Activated CD8-positive, alpha-beta T cell treated with anti-CD3 and anti-CD28 coated beads for 36 hours (primary cell): ENCODE data around the gene PRKAG2. TPM values are rescaled to one million over a fixed set of nuclear protein-coding genes. Genes with fewer than 3 reads are reported as not detected.

Experiments used
- ATAC-seq: fragments of 200-7000 bp; cut with Tn5 transposase; one replicate; pipeline ENCODE4 v1.10.0; 2021; ENCODE audit warnings: mild to moderate bottlenecking, moderate library complexity
- CTCF ChIA-PET: fragments of 350-600 bp; sonication (Branson Sonifier 250); formaldehyde crosslinking; loops from one replicate; lab custom pipeline; 2021; ENCODE audit warnings: antibody characterized with exemption; lab: Charles Lee
- POLR2A ChIA-PET: fragments of 350-600 bp; sonication (Branson Sonifier 250); formaldehyde crosslinking; loops from one replicate; lab custom pipeline; 2021; ENCODE audit warnings: antibody characterized with exemption; lab: Charles Lee
- DNase-seq: peaks from one replicate; pipeline ENCODE4 v3.0.0-alpha.2; 2020
- H3K27ac Mint-ChIP-seq: one replicate; pipeline ENCODE4 v1.8.0; 2021; ENCODE audit warnings: mild to moderate bottlenecking, mixed read lengths
- H3K27me3 Mint-ChIP-seq: one replicate; pipeline ENCODE4 v1.8.0; 2021; ENCODE audit warnings: mixed read lengths
- H3K36me3 Mint-ChIP-seq: one replicate; pipeline ENCODE4 v1.8.0; 2021; ENCODE audit warnings: low read depth, mixed read lengths
- H3K4me1 Mint-ChIP-seq: one replicate; pipeline ENCODE4 v1.8.0; 2021; ENCODE audit warnings: low read depth, mixed read lengths
- H3K4me3 Mint-ChIP-seq: one replicate; pipeline ENCODE4 v1.8.0; 2021; ENCODE audit warnings: mild to moderate bottlenecking, moderate library complexity, mixed read lengths
- H3K9me3 Mint-ChIP-seq: one replicate; pipeline ENCODE4 v1.8.0; 2021; ENCODE audit warnings: mixed read lengths
- CTCF ChIP-seq: fragments of 200-600 bp; IDR thresholded peaks from one replicate; pipeline ENCODE4 v1.8.0; 2022; ENCODE audit warnings: antibody characterized with exemption, mild to moderate bottlenecking
- intact Hi-C: fragments of 100-400 bp; cut with micrococcal nuclease; formaldehyde crosslinking; loops from one replicate; pipeline ENCODE4 v1.10.0; 2022
- total RNA-seq, 2 experiments: library from RNA; stranded (reverse); gene quantifications; one replicate each; pipeline ENCODE4 v1.2.3, GENCODE V29; 2021

The PRKAG2 gene
- total RNA-seq, 2 experiments from 2014 or later = 17.0 to 19.2 TPM

DNA sequence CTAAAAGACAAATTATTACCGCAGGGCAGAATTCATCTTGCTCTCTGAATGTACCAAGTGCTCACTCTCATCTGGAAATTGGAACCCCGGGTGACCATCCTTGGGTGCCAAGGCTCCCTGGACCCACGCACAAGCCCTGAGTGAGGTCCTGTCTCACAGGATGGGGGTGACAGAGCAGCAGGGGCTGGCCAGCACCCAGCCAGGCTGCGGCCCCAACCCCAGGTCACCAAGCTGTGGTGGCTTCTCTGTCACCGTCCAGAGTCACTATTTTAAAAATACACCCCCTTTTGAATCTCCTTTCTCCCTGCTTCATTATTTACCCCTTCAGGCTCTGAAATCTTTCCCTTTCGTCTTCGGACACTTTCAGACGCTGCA lies 148.6 kb downstream of the PRKAG2 start:
- intact Hi-C loops = no loop called here

DNA sequence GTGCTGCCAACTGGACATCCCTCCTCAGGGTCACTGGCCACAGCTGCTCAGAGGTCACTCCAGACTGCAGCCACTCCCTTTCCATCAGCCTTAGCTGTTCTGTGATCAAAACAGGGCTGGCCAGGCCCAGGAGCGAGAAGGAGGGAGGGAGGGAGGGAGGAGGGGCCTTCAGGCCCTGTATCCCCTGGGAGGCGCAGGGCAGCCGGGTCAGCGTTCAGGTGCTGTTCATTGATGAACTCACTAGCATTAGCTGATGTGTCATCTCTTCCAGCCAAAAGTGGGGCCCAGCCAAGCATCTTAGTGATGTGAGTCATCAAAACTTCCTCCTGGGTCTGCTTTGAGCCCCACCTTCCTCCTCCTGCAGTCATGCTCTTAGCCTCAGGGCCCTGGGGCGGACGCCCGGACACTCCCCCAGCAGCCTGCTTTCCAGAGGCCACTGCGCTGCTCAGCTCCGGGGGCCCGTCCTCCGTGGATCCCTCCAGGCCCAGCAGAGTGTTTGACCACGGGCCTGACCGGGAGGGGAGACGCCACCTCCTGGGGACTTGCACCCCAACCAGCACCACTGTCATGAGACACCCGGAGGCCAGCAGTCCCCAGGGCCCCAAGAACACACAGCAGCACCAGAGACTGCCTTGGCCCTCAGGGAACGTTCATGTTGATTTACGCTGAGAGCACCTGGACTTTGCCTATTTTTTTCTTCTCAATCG lies 149.2 kb downstream of the PRKAG2 start:
- intact Hi-C loops = no loop called here
- H3K4me1 Mint-ChIP-seq = peaks cover 24% of the 10 kb centered on the region
- H3K27ac Mint-ChIP-seq = peak overlapping the region; percentile 20
- no peak overlapping the region for H3K4me3 Mint-ChIP-seq
- no peaks in the 10 kb centered on the region for H3K27me3 Mint-ChIP-seq
- ChIA-PET CTCF (interaction anchor here (0.6 to 2.8 kb wide), 3 partner anchors 27 to 55 kb away, joined by 3 to 9 read pairs (median 3); no protein-coding TSS in a partner anchor), POLR2A (interaction anchor here (1.2 kb wide), 1 partner anchor 86 kb away, joined by 3 read pairs; no protein-coding TSS in a partner anchor)
- H3K36me3 Mint-ChIP-seq = no peaks in the 10 kb centered on the region
- no peak for TF ChIP-seq CTCF
- peak; percentile 89 for DNase-seq
- H3K9me3 Mint-ChIP-seq = no peaks in the 10 kb centered on the region
- ATAC-seq = peak; percentile 98

More for the DNA sequence above, 148.6 kb downstream of the PRKAG2 start:
- no peak for ATAC-seq
- H3K36me3 Mint-ChIP-seq = no peaks in the 10 kb centered on the region
- H3K4me1 Mint-ChIP-seq = peaks cover 24% of the 10 kb centered on the region
- H3K4me3 Mint-ChIP-seq = no peak overlapping the region
- no peak for DNase-seq
- peak overlapping the region; percentile 20 for H3K27ac Mint-ChIP-seq
- H3K27me3 Mint-ChIP-seq = no peaks in the 10 kb centered on the region
- H3K9me3 Mint-ChIP-seq = no peaks in the 10 kb centered on the region
- ChIA-PET POLR2A (interaction anchor here (0.6 kb wide), 1 partner anchor 866 kb away, joined by 3 read pairs; no protein-coding TSS in a partner anchor), CTCF (interaction anchor here (1.4 kb wide), 1 partner anchor 27 kb away, joined by 3 read pairs; no protein-coding TSS in a partner anchor)
- TF ChIP-seq CTCF = no peak

GRCh38 chr7:151726652-151727578 lies 150.0 kb downstream of the PRKAG2 start:
- intact Hi-C loops = no loop called here
- no peak for DNase-seq
- Mint-ChIP-seq H3K4me1 (peaks cover 24% of the 10 kb centered on the region), H3K36me3 (no peaks in the 10 kb centered on the region), H3K27ac (peak overlapping the region; percentile 38), H3K27me3 (no peaks in the 10 kb centered on the region), H3K9me3 (no peaks in the 10 kb centered on the region), H3K4me3 (no peak overlapping the region)
- no peak for ATAC-seq
- TF ChIP-seq CTCF = no peak
- CTCF ChIA-PET = interaction anchor here (0.6 to 2.8 kb wide), 4 partner anchors 28 to 55 kb away, joined by 3 to 9 read pairs (median 4); no protein-coding TSS in a partner anchor
- POLR2A ChIA-PET = interaction anchor here (1.2 kb wide), 1 partner anchor 85 kb away, joined by 3 read pairs; no protein-coding TSS in a partner anchor

GRCh38 chr7:151725844-151726651 lies 150.9 kb downstream of the PRKAG2 start:
- DNase-seq (no peak), ATAC-seq (no peak)
- TF ChIP-seq CTCF = no peak
- Mint-ChIP-seq H3K27ac (no peak overlapping the region), H3K4me3 (no peak overlapping the region), H3K36me3 (no peaks in the 10 kb centered on the region), H3K4me1 (peaks cover 24% of the 10 kb centered on the region), H3K9me3 (no peaks in the 10 kb centered on the region), H3K27me3 (no peaks in the 10 kb centered on the region)
- intact Hi-C loops = no loop called here
- ChIA-PET CTCF (interaction anchor here (1.6 to 2.8 kb wide), 2 partner anchors 33 to 56 kb away, joined by 5 to 9 read pairs; no protein-coding TSS in a partner anchor), POLR2A (interaction anchor here (1.2 kb wide), 1 partner anchor 84 kb away, joined by 3 read pairs; no protein-coding TSS in a partner anchor)
